Measurements from ENCODE around the gene NOTCH3. TPM values are rescaled to one million over a fixed set of nuclear protein-coding genes. Genes with fewer than 3 reads are reported as not detected.

The NOTCH3 gene
- total RNA-seq: not detected in 2 replicates

GRCh38 chr19:15200553-15201364 lies at the start of gene NOTCH3:
Gene NOTCH3 (minus strand): TSS chr19:15200995. CDS start chr19:15200905, 90 bp downstream.
- intact Hi-C loops (cut with micrococcal nuclease): no loop called here
- H3K27me3 Mint-ChIP-seq (ENCODE audit: low read depth): peaks cover 43% of the 10 kb centered on the region
- no peak for DNase-seq (ENCODE audit: low spot score)
- H3K9me3 Mint-ChIP-seq: no peaks in the 10 kb centered on the region
- H3K36me3 Mint-ChIP-seq (ENCODE audit: low read depth): no peaks in the 10 kb centered on the region
- H3K4me1 Mint-ChIP-seq (ENCODE audit: low read depth): peaks cover 5% of the 10 kb centered on the region
- H3K4me3 Mint-ChIP-seq (ENCODE audit: low read depth): no peak within 1 kb of the TSS
- no peak within 1 kb of the TSS for H3K27ac Mint-ChIP-seq

GRCh38 chr19:15250640-15250993 lies 49.8 kb upstream of the NOTCH3 start:
- DNase-seq (ENCODE audit: low spot score): no peak
- Mint-ChIP-seq H3K27me3 (ENCODE audit: low read depth) (no peaks in the 10 kb centered on the region), H3K9me3 (no peaks in the 10 kb centered on the region), H3K36me3 (ENCODE audit: low read depth) (peaks cover 57% of the 10 kb centered on the region), H3K4me3 (ENCODE audit: low read depth) (no peak overlapping the region), H3K4me1 (ENCODE audit: low read depth) (no peaks in the 10 kb centered on the region), H3K27ac (no peak overlapping the region)
- intact Hi-C loops (cut with micrococcal nuclease): no loop called here

- peaks cover 55% of the 10 kb centered on the region for H3K36me3 Mint-ChIP-seq (ENCODE audit: low read depth)
- DNase-seq (ENCODE audit: low spot score): no peak
- H3K4me3 Mint-ChIP-seq (ENCODE audit: low read depth): no peak overlapping the region
- no peaks in the 10 kb centered on the region for H3K4me1 Mint-ChIP-seq (ENCODE audit: low read depth)
- intact Hi-C loops (cut with micrococcal nuclease): no loop called here
- H3K9me3 Mint-ChIP-seq: no peaks in the 10 kb centered on the region
- H3K27me3 Mint-ChIP-seq (ENCODE audit: low read depth): no peaks in the 10 kb centered on the region
- no peak overlapping the region for H3K27ac Mint-ChIP-seq
Measured at GRCh38 chr19:15249972-15250639, 49.3 kb upstream of the NOTCH3 start.

GRCh38 chr19:15249528-15249874 lies 48.7 kb upstream of the NOTCH3 start:
- Mint-ChIP-seq H3K27ac (no peak overlapping the region), H3K27me3 (ENCODE audit: low read depth) (no peaks in the 10 kb centered on the region), H3K4me1 (ENCODE audit: low read depth) (no peaks in the 10 kb centered on the region), H3K9me3 (no peaks in the 10 kb centered on the region), H3K4me3 (ENCODE audit: low read depth) (no peak overlapping the region), H3K36me3 (ENCODE audit: low read depth) (peaks cover 56% of the 10 kb centered on the region)
- DNase-seq (ENCODE audit: low spot score): no peak
- intact Hi-C loops (cut with micrococcal nuclease): no loop called here

GRCh38 chr19:15248648-15249527 lies 48.1 kb upstream of the NOTCH3 start:
- Mint-ChIP-seq H3K36me3 (ENCODE audit: low read depth) (peaks cover 54% of the 10 kb centered on the region), H3K27me3 (ENCODE audit: low read depth) (no peaks in the 10 kb centered on the region), H3K4me3 (ENCODE audit: low read depth) (no peak overlapping the region), H3K9me3 (no peaks in the 10 kb centered on the region), H3K4me1 (ENCODE audit: low read depth) (no peaks in the 10 kb centered on the region), H3K27ac (no peak overlapping the region)
- no peak for DNase-seq (ENCODE audit: low spot score)
- intact Hi-C loops (cut with micrococcal nuclease): no loop called here

- DNase-seq (ENCODE audit: low spot score): no peak
- H3K27me3 Mint-ChIP-seq (ENCODE audit: low read depth): no peaks in the 10 kb centered on the region
- H3K4me3 Mint-ChIP-seq (ENCODE audit: low read depth): no peak overlapping the region
- no peaks in the 10 kb centered on the region for H3K4me1 Mint-ChIP-seq (ENCODE audit: low read depth)
- H3K9me3 Mint-ChIP-seq: no peaks in the 10 kb centered on the region
- no peak overlapping the region for H3K27ac Mint-ChIP-seq
- H3K36me3 Mint-ChIP-seq (ENCODE audit: low read depth): peaks cover 51% of the 10 kb centered on the region
- intact Hi-C loops (cut with micrococcal nuclease): no loop called here
Measured at GRCh38 chr19:15248106-15248505, 47.3 kb upstream of the NOTCH3 start.

- H3K4me1 Mint-ChIP-seq (ENCODE audit: low read depth): no peaks in the 10 kb centered on the region
- peaks cover 48% of the 10 kb centered on the region for H3K36me3 Mint-ChIP-seq (ENCODE audit: low read depth)
- H3K27ac Mint-ChIP-seq: no peak overlapping the region
- no peak for DNase-seq (ENCODE audit: low spot score)
- intact Hi-C loops (cut with micrococcal nuclease): no loop called here
- no peak overlapping the region for H3K4me3 Mint-ChIP-seq (ENCODE audit: low read depth)
- no peaks in the 10 kb centered on the region for H3K9me3 Mint-ChIP-seq
- no peaks in the 10 kb centered on the region for H3K27me3 Mint-ChIP-seq (ENCODE audit: low read depth)
Measured at GRCh38 chr19:15247107-15248014, 46.6 kb upstream of the NOTCH3 start.

- peak overlapping the region; percentile 25 for H3K27ac Mint-ChIP-seq
- no peak overlapping the region for H3K4me3 Mint-ChIP-seq (ENCODE audit: low read depth)
- no peaks in the 10 kb centered on the region for H3K9me3 Mint-ChIP-seq
- peaks cover 46% of the 10 kb centered on the region for H3K36me3 Mint-ChIP-seq (ENCODE audit: low read depth)
- no peaks in the 10 kb centered on the region for H3K4me1 Mint-ChIP-seq (ENCODE audit: low read depth)
- intact Hi-C loops (cut with micrococcal nuclease): no loop called here
- no peaks in the 10 kb centered on the region for H3K27me3 Mint-ChIP-seq (ENCODE audit: low read depth)
- no peak for DNase-seq (ENCODE audit: low spot score)
Measured at GRCh38 chr19:15246198-15246481, 45.3 kb upstream of the NOTCH3 start.

GRCh38 chr19:15245370-15246197 lies 44.8 kb upstream of the NOTCH3 start:
- H3K9me3 Mint-ChIP-seq: no peaks in the 10 kb centered on the region
- intact Hi-C loops (cut with micrococcal nuclease): no loop called here
- no peaks in the 10 kb centered on the region for H3K4me1 Mint-ChIP-seq (ENCODE audit: low read depth)
- H3K36me3 Mint-ChIP-seq (ENCODE audit: low read depth): peaks cover 50% of the 10 kb centered on the region
- DNase-seq (ENCODE audit: low spot score): no peak
- no peak overlapping the region for H3K4me3 Mint-ChIP-seq (ENCODE audit: low read depth)
- H3K27me3 Mint-ChIP-seq (ENCODE audit: low read depth): no peaks in the 10 kb centered on the region
- no peak overlapping the region for H3K27ac Mint-ChIP-seq

GRCh38 chr19:15244808-15245207 lies 44.0 kb upstream of the NOTCH3 start:
- H3K27ac Mint-ChIP-seq: no peak overlapping the region
- no peaks in the 10 kb centered on the region for H3K9me3 Mint-ChIP-seq
- DNase-seq (ENCODE audit: low spot score): no peak
- no peaks in the 10 kb centered on the region for H3K27me3 Mint-ChIP-seq (ENCODE audit: low read depth)
- peaks cover 52% of the 10 kb centered on the region for H3K36me3 Mint-ChIP-seq (ENCODE audit: low read depth)
- H3K4me1 Mint-ChIP-seq (ENCODE audit: low read depth): no peaks in the 10 kb centered on the region
- intact Hi-C loops (cut with micrococcal nuclease): no loop called here
- no peak overlapping the region for H3K4me3 Mint-ChIP-seq (ENCODE audit: low read depth)

- no peak for DNase-seq (ENCODE audit: low spot score)
- Mint-ChIP-seq H3K4me3 (ENCODE audit: low read depth) (no peak overlapping the region), H3K4me1 (ENCODE audit: low read depth) (no peaks in the 10 kb centered on the region), H3K27ac (no peak overlapping the region), H3K36me3 (ENCODE audit: low read depth) (peaks cover 56% of the 10 kb centered on the region), H3K27me3 (ENCODE audit: low read depth) (no peaks in the 10 kb centered on the region), H3K9me3 (no peaks in the 10 kb centered on the region)
- intact Hi-C loops (cut with micrococcal nuclease): no loop called here
Measured at GRCh38 chr19:15244106-15244803, 43.5 kb upstream of the NOTCH3 start.

Measured in activated T-helper 2 cell treated with anti-CD3 and anti-CD28 coated beads, Interferon-gamma antibody, Interleukin-2, Interleukin-4, amounts not matched to agents 10 μg/mL and 5 μg/mL and 100 μg/mL, durations not matched to agents 14 hours and 24 hours and 36 hours (primary cell).